MM.1S (cell line): ENCODE data around the gene ZIC2.

ENCODE experiments used
- DNase-seq: peaks from one replicate; pipeline ENCODE4 v3.0.0-alpha.2; 2015
- H2AFZ ChIP-seq: fragments of 300-600 bp; sonication (generic); 2 replicates; pipeline ENCODE4 v1.6.0; 2016; ENCODE audit warnings: antibody characterized with exemption, low read length
- H3F3A ChIP-seq: fragments of 300-600 bp; sonication (generic); 2 replicates; pipeline ENCODE4 v1.6.1; 2016; ENCODE audit warnings: mild to moderate bottlenecking, antibody characterized with exemption, low read length, moderate library complexity, mixed read lengths; ENCODE audit not compliant: insufficient read depth
- H3K27ac ChIP-seq: fragments of 300-600 bp; sonication (generic); 2 replicates; pipeline ENCODE4 v1.5.1; 2016; ENCODE audit warnings: mild to moderate bottlenecking, low read length
- H3K27me3 ChIP-seq: fragments of 300-600 bp; sonication (generic); replicated peaks from 2 replicates; pipeline ENCODE4 v1.6.0; 2016; ENCODE audit warnings: low read length; ENCODE audit not compliant: insufficient read depth
- H3K36me3 ChIP-seq: fragments of 300-600 bp; sonication (generic); replicated peaks from 2 replicates; pipeline ENCODE4 v1.6.1; 2016; ENCODE audit warnings: mild to moderate bottlenecking, low read length, mixed read lengths; ENCODE audit not compliant: insufficient read depth
- H3K4me1 ChIP-seq: fragments of 300-600 bp; sonication (generic); 2 replicates; pipeline ENCODE4 v1.6.1; 2016; ENCODE audit warnings: low read length, mixed read lengths
- H3K4me2 ChIP-seq: fragments of 300-600 bp; sonication (generic); 2 replicates; pipeline ENCODE4 v1.6.0; 2016; ENCODE audit warnings: low read depth, low read length
- H3K4me3 ChIP-seq: fragments of 300-600 bp; sonication (generic); 2 replicates; pipeline ENCODE4 v1.5.1; 2016; ENCODE audit warnings: low read length, mixed read lengths
- H3K79me2 ChIP-seq: fragments of 300-600 bp; sonication (generic); 2 replicates; pipeline ENCODE4 v1.6.1; 2016; ENCODE audit warnings: mixed run types, low read length, mixed read lengths
- H3K9ac ChIP-seq: fragments of 300-600 bp; sonication (generic); 2 replicates; pipeline ENCODE4 v1.6.1; 2016; ENCODE audit warnings: low read length, mixed read lengths
- H3K9me2 ChIP-seq: fragments of 300-600 bp; sonication (generic); replicated peaks from 2 replicates; pipeline ENCODE4 v1.6.1; 2016; ENCODE audit warnings: mild to moderate bottlenecking, low read length, mixed read lengths; ENCODE audit not compliant: insufficient read depth
- H3K9me3 ChIP-seq: fragments of 300-600 bp; sonication (generic); replicated peaks from 2 replicates; pipeline ENCODE4 v1.6.1; 2016; ENCODE audit warnings: mild to moderate bottlenecking, low read length, mixed read lengths; ENCODE audit not compliant: insufficient read depth
- H4K20me1 ChIP-seq: fragments of 300-600 bp; sonication (generic); 2 replicates; pipeline ENCODE4 v1.6.1; 2016; ENCODE audit warnings: mild to moderate bottlenecking, low read length, moderate library complexity, mixed read lengths; ENCODE audit not compliant: insufficient read depth
- EZH2 ChIP-seq: fragments of 300-600 bp; sonication (generic); optimal IDR thresholded peaks from 2 replicates; pipeline ENCODE3; 2017; ENCODE audit warnings: low read depth, mild to moderate bottlenecking, antibody characterized with exemption, low read length, mixed read lengths
- EZH2phosphoT487 ChIP-seq: fragments of 300-600 bp; sonication (generic); IDR thresholded peaks from 2 replicates; pipeline ENCODE4 v1.6.1; 2018; ENCODE audit warnings: antibody characterized with exemption, low read length
- TF ChIP-seq, protein P1 (sequence below): fragments of 300-600 bp; sonication (generic); IDR thresholded peaks from 2 replicates; pipeline ENCODE4 v1.5.1; 2016; ENCODE audit warnings: antibody characterized with exemption, low read length, mixed read lengths

The ZIC2 gene

DNA sequence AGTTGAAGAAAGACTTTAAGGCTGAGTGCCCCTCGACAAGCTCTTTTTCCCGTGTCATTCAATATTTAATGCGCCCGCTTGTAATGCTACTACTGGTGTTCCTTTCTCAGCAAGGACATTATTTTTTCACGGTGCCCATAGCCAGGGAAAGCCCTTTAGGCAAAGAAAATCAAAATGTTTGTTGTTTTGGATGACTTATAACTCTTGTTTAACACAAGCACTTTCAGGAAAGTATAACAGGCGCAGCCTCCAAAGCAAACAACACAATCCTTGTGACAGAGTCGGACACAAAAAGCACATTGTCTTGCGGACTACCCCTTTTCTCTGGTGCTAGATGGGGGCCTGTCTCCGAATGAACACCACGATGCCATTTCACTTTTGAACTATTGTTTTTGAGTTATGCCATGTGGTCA lies 22.5 kb upstream of the ZIC2 start:
- no peaks in the 10 kb centered on the region for H3K9me2 ChIP-seq
- no peaks in the 10 kb centered on the region for H3F3A ChIP-seq
- H3K4me3 ChIP-seq: no peak overlapping the region
- H3K79me2 ChIP-seq: no peaks in the 10 kb centered on the region
- no peaks in the 10 kb centered on the region for H3K36me3 ChIP-seq
- no peak overlapping the region for H3K4me2 ChIP-seq
- TF ChIP-seq EZH2phosphoT487: no peak
- TF ChIP-seq, protein P1, sequence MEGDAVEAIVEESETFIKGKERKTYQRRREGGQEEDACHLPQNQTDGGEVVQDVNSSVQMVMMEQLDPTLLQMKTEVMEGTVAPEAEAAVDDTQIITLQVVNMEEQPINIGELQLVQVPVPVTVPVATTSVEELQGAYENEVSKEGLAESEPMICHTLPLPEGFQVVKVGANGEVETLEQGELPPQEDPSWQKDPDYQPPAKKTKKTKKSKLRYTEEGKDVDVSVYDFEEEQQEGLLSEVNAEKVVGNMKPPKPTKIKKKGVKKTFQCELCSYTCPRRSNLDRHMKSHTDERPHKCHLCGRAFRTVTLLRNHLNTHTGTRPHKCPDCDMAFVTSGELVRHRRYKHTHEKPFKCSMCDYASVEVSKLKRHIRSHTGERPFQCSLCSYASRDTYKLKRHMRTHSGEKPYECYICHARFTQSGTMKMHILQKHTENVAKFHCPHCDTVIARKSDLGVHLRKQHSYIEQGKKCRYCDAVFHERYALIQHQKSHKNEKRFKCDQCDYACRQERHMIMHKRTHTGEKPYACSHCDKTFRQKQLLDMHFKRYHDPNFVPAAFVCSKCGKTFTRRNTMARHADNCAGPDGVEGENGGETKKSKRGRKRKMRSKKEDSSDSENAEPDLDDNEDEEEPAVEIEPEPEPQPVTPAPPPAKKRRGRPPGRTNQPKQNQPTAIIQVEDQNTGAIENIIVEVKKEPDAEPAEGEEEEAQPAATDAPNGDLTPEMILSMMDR: no peak
- TF ChIP-seq EZH2: no peak
- H3K4me1 ChIP-seq: no peaks in the 10 kb centered on the region
- no peaks in the 10 kb centered on the region for H3K9me3 ChIP-seq
- peaks cover 9% of the 10 kb centered on the region; the same call in 1 of the 2 replicates for H3K27me3 ChIP-seq
- no peaks in the 10 kb centered on the region for H4K20me1 ChIP-seq
- H2AFZ ChIP-seq: no peak overlapping the region
- no peak overlapping the region for H3K27ac ChIP-seq
- DNase-seq: no peak
- no peak overlapping the region for H3K9ac ChIP-seq

DNA sequence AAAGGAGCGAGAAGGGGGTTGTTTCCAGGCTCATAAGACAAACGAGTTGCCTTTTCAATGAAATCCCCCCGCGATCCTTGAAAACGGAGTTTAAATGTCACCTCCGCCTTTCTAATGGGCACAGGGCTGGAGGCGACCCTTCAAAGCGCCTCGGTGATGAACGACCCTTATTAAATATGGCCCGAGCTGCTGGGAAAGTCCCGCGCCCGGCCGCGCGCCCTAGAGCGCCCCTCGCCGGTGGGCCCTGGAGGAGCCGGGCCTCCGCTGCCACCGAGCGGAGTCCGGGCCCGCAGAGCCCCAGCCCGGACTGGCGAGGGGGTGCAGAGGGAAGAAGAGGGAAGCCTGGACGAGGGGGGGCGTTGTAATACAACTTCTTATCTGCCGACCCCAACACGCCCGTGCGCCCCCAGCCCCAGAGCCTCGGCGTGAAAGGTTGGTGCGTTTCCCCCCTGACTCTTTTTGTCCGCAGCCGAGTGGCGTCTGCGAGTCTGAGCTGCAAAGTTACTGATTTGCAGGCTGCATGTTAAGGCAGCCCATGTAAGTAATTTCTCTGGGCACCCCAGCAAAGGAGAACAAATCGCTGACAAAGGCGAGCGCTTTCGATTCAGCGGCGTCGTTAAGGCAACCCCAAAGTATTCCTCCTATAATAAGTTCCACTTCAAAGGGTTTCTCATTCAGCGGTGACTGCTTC lies 21.9 kb upstream of the ZIC2 start:
- no peak overlapping the region; the same call in 1 of the 2 replicates for H3K4me3 ChIP-seq
- DNase-seq: peak; percentile 41

DNA sequence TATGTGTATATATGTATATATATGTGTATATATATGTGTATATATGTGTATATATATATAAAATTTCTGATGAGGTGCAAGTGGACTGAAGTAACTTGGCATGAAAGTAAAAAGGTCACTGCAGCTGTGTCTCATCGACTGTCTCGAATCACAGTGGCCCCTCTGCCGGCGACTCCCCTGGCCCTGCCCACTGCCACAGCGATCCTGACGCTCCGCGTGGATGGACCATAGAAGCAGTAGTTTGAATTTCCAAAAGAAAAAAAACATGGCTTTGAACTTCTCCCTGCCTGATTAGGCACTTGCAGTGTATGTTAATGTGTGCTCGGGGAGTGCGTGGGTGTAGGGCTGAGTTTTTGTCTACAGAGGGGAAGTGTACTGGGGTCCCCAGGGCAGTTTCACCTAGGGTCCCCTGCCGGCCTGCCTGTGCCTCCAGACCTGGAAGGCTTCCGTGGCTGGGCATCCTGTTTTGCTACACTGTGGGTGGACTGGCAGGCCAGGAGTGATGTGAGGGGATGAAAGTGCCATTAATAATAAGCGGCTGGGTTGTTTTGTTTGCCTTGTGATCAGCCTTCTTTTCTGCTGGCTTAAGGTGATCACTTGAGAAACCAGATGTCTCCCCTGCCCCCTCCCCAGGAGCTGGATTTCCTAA lies 20.8 kb upstream of the ZIC2 start:
- H2AFZ ChIP-seq: no peak overlapping the region
- H3K27me3 ChIP-seq: peaks cover 9% of the 10 kb centered on the region; the same call in 1 of the 2 replicates
- no peaks in the 10 kb centered on the region for H3K9me2 ChIP-seq
- H3K9me3 ChIP-seq: no peaks in the 10 kb centered on the region
- H3K27ac ChIP-seq: no peak overlapping the region
- no peaks in the 10 kb centered on the region for H3F3A ChIP-seq
- no peaks in the 10 kb centered on the region for H3K4me1 ChIP-seq
- H3K79me2 ChIP-seq: no peaks in the 10 kb centered on the region
- H3K36me3 ChIP-seq: no peaks in the 10 kb centered on the region
- TF ChIP-seq, protein P1: no peak
- TF ChIP-seq EZH2: no peak
- TF ChIP-seq EZH2phosphoT487: no peak
- no peak overlapping the region for H3K4me2 ChIP-seq
- no peak for DNase-seq
- no peak overlapping the region for H3K4me3 ChIP-seq
- no peak overlapping the region for H3K9ac ChIP-seq
- no peaks in the 10 kb centered on the region for H4K20me1 ChIP-seq

More for the DNA sequence above, 21.9 kb upstream of the ZIC2 start:
- Histone ChIP-seq H3K79me2 (no peaks in the 10 kb centered on the region), H3K27ac (no peak overlapping the region), H2AFZ (no peak overlapping the region), H3K4me2 (no peak overlapping the region; the same call in 1 of the 2 replicates), H3F3A (no peaks in the 10 kb centered on the region), H3K9ac (no peak overlapping the region), H3K9me2 (no peaks in the 10 kb centered on the region), H3K4me1 (no peaks in the 10 kb centered on the region), H3K9me3 (no peaks in the 10 kb centered on the region), H4K20me1 (no peaks in the 10 kb centered on the region), H3K27me3 (peaks cover 9% of the 10 kb centered on the region; the same call in 1 of the 2 replicates), H3K36me3 (no peaks in the 10 kb centered on the region)
- TF ChIP-seq EZH2 (no peak), EZH2phosphoT487 (no peak)
- TF ChIP-seq, protein P1: no peak
